Epidermal melanocyte (primary cell): ENCODE data around the gene SOBP.
"Not testable (repeated sequence)": the region's sequence is repeated elsewhere in the genome, so short reads cannot be mapped to it uniquely, and the experiment has no call there.

Source experiments
- DNase-seq: peaks from one replicate; pipeline ENCODE4 v3.0.0; 2011; ENCODE audit warnings: low spot score; ENCODE audit not compliant: insufficient read length

The SOBP gene

DNA sequence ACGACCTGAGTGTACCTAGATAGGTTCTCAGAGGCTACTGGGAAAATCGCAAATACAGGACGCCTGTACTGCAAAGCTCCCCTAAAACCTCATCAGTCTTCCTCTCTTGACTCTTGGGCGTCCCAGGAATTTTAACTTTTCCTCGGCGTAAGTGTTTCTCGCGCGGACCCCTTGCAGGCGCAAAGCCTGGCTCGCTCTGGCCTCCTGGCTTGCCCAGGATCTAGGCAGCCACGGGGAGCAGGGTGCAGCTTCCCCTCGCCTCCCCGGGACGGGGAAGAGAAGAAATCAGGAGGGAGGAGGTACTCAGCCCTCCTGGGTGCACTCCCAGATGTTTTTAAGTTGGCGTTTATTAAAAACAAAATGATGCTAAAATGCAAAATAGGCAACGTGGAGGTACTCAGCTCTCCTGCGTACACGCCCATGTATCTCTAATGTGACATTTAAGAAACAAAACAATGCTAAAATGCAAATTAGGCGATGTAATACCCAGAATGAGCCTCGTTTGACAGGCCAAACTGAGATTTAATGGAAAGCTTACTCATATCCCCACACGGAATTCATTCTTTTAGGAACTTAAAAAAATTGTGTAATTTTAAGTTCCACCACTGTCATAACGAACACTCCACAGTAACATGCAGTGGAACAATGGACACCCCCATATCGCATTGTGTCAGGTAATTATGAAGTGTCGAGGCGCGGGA lies 1.6 kb upstream of the SOBP start:
- DNase-seq: no peak

DNA sequence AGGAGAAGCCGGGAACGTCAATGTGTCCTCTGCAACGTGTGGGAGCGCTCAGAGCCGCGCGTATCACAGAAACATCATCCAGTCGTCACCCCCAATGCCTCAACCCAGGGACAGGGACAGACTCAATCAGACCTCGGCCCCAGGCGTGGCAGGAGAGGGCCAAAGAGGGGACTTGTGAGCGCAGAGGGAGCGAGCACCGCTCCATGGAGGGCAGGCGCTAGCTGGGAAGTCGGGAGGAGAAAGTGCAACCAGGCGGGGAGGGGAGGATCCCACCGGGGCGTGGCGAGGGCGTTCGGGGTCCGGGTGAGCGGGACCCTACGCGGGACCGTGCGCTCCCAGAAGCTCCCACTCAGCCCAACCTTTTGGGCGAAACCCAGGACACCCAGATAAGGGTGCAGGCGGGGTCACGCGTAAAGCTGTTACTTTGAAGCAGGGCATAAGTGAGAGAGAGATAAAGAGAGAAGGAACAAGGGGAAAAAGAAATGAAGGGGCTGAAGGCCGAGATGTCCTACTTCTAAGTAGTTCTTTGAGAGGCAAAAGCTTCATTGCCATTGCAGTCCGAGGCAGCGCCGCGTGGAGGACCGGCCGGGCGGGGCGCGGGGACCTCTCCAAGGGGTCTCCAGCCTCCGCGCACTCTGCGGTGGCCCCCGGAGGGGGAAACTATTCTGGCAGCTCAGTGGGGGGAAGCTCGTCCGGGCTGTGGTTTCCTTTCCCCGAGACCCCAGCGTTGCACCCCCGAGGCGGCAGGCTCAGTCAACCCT lies 862 bp upstream of the SOBP start:
- DNase-seq: peak; percentile 22

DNA sequence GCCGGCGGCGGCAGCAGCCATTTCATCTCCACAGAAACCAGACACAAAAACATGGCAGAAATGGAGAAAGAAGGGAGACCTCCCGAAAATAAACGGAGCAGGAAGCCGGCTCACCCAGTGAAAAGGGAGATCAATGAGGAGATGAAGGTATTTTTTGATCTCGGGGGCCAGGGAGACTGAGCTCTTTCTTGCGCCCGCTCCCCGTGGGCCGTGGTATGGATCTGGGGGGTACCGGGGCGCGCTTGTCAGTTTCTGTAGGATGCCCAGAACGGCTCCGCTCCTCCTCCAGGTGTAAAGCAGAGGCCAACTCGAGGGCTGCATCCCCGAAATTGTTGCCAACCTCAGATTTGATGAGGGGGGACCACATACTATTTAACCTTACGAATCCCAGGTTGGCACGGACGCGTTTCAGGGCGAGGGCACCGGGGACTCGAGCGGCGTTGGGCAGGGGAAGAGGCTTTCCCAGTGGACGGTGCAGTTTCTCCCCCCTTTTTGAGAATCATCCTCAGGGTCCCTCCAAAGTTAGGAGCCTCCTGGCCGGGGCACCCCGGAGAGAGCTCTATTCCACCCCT lies 735 bp downstream of the SOBP start:
- no peak for DNase-seq

DNA sequence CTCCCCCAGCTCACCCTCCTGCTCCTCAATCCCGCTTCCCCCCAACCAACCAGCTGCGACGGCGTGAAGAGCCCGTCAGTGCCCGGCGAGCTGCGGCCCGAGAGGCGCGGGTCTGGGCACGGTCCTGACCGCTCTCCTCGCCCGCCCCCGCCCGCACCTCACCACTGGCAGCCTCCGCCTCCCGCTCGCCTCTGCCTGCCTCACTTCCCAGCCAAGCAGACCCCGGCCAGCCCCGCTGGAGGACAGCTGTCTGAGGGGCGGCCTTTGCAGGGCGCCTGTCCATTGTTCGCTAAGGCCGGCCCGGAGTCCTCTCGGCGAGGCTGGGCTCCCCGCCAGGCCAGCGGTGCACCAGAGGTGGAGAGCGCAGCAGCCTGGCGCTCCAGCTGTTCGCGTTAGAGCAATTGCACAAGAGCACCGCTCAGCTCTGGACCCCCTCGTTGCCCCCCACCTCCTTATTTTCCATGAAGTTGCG lies 1.3 kb downstream of the SOBP start:
- DNase-seq: no peak

DNA sequence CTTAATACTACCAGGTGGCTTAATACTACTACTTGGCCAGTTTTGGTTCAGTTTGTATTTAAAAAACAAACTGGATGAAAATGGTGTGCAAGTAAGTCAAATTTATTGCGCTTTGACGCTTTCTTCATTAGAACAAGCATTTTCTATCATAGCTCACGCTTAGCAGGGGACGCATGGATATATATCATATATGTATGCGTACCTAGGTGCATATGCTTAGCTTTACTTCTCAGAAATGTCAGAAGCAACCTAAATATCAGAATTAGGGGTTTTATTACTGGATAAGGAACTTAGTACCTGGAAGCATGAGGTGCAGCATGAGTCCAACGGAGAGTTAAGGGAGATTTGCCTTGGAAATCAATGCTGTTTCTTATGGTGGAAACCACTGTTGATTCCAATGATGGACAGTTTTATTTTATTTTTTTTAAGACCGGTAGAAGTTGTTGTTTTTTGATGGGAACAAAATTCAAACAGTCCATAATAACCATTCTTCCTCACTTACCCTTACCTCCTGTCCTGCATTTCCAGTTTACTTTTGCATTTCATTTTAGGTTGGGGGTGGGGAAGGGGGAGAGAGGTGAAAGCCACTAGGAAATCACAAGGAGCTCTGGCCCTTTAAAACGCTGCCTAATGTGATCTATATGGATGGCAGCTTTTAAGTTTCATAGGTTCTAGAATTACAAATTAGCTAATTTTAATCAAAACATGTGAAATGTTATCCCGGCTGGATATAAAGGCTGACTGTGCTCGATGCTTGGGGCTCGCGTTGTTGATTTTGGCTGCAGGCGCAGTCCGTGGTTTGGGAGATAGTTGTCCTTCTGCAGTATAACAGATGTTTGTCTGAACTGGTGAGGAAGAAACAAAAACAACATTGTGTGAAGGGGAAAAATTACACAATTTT lies 2.1 kb downstream of the SOBP start:
- peak; percentile 95 for DNase-seq

DNA sequence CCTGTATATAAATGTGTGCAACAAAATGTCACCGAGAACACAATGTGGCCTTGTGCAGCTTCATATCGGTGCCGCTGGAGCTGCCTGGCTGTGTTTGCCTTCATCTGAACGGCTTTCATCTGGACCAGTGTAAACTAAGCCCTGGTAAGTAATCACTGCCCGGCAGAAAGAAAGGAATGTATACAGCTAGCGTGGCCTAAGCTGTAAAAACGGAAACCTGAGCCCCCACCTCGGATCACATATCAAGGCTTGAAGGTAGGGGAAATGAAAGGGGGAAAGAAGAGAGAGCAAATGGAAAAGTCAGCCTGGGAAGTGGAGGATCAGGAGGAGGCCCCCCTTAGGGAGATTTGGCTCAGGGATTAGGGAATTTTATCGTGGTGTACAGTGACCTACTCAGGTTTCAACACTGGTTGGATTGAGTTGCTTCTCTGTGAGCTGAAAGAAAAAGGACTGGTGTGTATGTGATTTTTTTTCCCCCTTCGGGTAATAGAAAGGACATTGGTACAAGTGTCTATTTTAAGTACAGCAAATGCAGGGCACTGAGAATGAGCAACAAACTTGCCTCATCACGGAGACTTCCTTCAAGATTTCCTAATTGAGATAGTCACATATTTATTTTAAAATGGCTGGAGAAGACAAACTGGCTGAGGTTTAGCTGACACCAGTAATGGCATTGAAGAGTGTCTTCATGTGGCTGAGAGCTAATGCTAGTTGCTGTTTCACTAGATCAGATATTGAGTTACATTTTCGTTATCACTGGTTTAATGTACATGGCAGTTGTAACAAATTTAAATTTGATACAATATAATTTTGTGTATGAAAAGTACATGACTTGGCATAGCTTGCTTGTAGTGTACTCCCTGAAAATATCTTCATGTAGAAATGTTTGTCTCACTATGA lies 3.5 kb downstream of the SOBP start:
- DNase-seq: no peak

DNA sequence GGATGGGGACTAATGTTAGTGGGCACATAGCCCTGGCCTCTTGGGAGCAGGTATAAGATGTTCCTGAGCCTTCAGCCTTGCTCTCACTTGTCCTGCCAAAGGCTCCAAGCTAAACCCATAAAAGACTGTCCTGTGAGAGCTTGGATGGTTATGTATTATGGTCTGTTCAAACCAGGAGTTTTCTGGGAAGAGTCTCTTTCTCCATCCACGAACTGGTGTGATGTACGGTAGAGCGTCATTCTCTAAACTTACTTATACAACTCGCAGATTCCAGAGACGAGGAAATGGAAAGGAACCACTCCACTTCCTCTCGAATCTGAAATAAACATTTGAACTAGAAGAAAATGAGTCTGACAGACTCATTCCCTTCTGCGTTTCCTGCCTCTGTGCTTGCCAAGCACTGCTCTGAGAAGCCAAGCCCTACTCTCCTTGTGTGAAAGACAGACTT lies 5.3 kb downstream of the SOBP start:
- no peak for DNase-seq

DNA sequence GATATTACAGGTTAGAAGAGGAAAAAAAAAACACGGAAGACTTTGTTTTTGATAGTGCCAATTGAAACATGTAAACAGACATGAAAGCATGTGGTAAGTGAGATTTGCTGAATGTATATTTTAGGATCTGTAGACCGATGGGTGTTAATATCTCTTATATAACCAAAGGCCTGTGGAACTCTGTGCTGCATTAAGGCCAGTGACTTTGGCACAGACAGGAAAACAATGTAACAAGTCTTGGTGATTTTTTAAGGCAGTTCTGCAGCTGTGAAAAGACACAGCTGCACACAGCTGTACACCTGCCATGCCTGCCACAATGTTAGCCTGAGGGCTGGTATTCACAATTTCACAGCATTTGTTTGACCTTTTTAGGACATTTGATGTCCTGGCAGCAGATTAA lies 6.1 kb downstream of the SOBP start:
- DNase-seq: no peak

DNA sequence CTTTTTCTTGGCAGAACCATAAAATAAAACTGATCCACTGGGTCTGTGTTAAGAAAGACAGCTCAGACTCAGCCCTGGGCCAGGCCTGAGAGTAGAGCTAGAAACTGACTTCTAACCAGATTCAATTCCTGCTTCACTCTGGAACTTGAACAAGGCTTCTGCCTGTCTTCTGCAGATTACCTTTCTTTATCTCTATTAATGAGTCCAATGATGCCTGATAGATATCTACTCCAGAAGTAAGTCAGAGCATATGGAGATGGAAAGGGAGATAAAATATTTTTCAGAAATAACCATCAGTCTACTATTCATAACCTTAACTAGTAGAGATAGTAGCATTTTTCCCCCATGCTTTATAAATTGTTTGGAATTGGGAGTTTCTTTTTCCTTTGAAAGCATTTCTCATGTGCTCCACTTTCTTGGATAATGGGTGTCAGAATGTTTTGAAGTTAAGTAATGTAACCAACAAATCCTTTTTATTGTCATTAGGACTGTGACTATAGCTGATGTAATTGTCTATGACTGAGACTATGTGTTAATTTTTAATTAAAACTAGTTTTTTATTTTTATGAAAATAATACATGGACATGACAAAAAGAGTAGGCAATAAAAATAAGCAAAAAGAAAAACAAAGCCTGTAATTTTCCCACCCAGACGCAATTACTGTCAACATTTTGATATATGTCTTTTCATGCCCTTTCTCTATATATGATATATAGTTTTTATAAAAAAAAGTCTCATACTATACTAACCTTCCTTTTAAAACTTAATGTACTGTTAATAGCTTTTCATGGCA lies 7.2 kb downstream of the SOBP start:
- no peak for DNase-seq

DNA sequence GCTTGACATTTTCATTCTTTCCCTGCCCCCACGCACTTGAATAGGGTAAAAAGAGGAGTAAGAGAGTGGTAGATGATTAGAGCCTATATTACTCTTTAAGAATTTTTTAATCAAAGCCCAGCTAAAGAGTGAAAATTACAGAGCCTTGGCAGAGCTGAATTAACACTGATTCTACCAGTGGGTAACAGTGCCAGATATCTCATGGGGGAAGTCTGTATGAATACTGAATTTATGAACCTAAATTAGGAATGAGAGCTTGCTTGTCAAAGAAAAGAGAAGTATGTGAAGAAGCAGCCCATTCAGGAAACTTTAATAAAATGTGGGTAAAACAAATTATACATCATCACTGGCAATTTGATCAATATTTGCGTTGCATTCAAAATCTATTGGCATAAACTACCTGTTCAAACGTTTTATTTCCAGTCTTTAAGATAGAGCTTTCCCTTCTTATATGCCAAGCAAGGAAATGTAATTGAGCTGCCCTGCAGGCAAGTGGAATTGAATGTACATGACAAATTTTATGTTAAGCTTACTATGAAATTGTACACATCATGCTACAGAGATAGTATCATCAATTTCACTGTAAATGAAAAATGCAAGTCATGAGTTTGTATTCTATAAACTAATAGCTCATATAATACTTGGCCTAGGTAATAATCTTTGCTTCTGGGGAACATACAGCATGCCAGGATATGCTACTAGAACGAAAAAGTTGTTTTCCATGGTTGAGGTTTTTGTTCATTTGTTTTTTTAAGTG lies 14.5 kb downstream of the SOBP start:
- no peak for DNase-seq

DNA sequence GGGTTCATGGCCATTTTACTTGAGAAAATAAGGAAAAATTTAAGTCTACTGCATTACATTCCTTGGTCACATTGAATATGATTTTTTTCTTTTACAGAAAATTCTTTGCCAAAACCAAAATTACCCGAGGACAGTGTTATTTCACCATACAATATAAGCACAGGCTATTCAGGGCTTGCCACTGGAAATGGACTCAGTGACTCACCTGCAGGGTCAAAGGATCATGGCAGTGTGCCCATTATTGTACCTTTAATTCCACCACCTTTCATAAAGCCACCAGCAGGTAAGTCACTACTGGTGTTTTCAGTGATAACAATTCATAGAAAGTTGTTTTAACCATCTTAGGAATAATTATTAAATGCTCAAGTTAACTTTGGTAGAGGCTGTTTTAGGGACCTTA lies 16.2 kb downstream of the SOBP start:
- no peak for DNase-seq

DNA sequence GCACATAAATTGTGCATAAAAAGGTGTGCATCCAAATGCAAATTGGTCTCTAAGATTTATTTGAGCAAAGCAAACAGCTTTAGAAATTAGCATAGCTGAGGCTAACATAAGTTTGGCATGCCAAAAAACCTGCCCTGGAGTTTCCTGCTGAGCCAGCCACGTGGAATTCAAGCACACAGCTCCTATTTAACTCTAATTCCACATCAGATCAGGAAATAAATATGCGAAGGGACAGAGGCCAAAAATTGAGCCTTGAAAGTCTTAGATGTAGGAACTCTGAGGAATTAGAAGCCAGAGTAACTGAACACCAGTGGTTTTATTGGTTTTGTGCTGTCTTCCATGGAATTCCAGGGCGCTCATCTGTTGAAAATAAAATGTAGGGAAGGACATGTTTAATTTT lies 19.6 kb downstream of the SOBP start:
- no peak for DNase-seq

DNA sequence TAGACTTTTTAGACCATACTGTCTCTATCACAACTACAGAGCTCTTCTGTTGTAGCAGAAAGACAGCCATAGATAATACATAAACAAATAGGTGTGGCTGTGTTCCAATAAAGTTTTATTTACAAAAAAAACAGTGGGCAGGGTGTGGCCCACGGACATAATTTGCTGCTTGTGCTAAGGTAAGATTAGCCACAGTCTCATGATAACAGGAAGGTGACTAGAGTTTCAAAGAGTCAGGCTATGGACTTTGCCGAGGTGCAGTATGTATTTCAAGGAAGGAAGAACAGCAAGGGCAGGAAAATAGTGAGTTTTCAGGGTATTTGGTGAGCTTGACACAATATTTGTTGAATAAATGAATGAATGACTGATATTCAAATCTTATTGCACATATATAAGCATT lies 20.2 kb downstream of the SOBP start:
- DNase-seq: no peak

DNA sequence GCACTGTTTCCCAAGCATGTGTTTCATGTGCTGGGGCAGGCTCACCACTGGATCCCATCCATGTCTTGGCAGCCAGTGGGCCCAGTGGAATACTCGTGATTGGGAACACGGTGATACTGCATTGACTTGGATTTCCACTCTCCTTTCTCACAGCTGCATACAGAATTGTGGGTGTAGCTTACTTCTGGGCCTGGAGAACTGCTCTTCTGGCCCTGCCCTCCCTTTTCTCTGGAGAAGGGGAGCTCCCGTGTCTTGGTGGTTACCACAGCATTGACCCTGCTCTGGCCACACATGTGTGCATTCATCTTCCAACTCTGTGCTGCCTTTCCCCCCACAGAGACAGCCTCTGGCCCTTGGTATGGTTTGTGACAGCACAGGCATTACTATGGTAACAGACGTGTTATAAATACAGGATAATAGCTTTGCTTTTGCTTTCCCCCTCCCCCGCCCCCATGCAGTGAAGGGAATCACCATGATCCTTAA lies 21.6 kb downstream of the SOBP start:
- no peak for DNase-seq

DNA sequence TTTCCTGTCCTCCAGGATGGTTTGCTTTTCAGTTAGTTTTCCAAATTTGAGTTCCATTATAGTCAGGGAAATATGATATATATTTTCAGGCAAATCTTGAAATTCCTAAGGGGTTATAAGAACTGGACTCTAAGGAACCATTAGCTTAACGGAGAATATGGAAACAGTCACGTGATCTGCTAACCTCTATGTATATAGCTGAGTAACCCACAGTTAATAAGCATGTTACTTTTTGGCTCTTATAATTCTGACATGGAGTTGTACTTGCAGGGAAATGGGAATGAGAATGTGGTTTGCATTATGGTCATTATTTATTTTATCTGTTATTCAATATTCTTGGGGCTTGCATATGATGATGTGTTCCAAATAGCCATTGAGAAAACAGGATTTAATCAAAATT lies 23.3 kb downstream of the SOBP start:
- no peak for DNase-seq

DNA sequence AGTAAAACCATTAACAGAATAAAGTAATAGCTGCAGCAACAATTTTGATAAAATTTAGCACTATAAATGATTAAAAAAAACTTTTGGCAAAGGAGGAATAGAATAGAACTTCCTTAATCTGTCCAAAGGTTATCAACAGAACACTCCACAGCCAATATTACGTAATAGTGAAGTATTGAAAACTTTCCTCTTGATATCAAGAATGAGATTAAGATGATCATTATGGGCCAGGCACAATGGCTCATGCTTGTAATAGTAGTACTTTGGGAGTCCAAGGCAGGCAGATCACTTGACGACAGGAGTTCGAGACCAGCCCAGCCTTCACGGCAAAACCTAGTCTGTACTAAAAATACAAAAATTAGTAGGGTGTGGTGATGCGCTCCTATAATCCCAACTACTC lies 26.0 kb downstream of the SOBP start:
- DNase-seq: no peak

DNA sequence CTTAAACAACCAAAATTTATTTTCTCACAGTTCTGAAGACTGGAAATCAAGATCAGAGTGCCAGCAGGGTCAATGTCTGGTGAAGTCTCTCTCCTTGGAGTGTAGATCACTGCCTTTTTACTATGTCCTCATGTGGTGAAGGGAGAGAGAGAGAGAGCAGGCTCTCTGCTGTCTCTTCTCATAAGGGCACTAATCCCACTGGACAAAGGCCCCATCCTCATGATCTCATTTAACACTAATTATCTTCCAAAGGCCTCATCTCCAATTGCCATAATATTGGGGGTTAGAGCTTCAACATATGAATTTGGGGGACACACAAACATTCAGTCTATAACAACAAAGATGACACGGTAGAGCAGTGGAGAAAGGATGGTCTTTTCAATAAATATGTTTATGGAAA lies 27.4 kb downstream of the SOBP start:
- DNase-seq: no peak

DNA sequence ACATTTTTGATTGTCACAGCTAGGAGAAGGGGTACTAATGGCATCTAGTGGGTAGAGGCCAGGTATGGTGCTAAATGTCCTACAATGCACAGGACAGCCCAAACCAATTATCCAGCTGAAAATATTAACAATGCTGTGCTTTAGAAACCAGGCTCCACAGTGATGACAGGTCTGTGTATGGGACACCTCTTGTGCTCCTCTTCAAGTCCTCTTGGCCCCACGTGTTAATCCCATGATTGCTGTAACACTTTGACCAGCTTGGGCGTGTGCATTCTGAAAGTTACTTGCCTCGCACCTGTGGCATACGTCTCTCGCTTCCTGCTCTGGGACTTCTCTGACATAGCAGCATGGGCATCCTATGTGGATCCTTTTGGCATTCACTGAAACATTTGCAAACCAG lies 29.3 kb downstream of the SOBP start:
- DNase-seq: not testable (repeated sequence)

DNA sequence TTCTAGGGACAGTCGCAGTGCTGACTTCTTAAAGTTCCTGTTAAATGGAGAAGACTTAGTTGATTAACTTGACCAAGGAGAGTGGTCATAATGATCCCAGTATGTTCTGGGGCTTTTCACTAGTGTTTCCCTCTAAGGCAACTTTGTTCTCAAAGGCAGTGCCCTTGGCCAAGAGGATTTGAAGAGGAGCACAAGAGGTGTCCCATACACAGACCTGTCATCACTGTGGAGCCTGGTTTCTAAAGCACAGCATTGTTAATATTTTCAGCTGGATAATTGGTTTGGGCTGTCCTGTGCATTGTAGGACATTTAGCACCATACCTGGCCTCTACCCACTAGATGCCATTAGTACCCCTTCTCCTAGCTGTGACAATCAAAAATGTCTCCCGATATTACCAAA lies 30.8 kb downstream of the SOBP start:
- DNase-seq: not testable (repeated sequence)
